ENCODE measurements around the gene STK32B.

STK32B gene

GRCh38 chr4:5072948-5073347, 21.7 kb downstream of the STK32B start:
- DNase-seq = no peak

GRCh38 chr4:5078009-5078408, 26.7 kb downstream of the STK32B start:
- no peak for DNase-seq

- DNase-seq = no peak
These were observed 28.3 kb downstream of the STK32B start for GRCh38 chr4:5079581-5079980.

GRCh38 chr4:5081441-5081999, 30.2 kb downstream of the STK32B start:
- no peak for DNase-seq

GRCh38 chr4:5082376-5082775, 31.1 kb downstream of the STK32B start:
- no peak for DNase-seq

GRCh38 chr4:5084911-5085475, 33.7 kb downstream of the STK32B start:
- DNase-seq = no peak

GRCh38 chr4:5086535-5086934, 35.3 kb downstream of the STK32B start:
- DNase-seq = no peak

- no peak for DNase-seq
These were observed 45.0 kb downstream of the STK32B start for GRCh38 chr4:5096261-5096660.

- DNase-seq = no peak
These were observed 46.9 kb downstream of the STK32B start for GRCh38 chr4:5098176-5098575.

- no peak for DNase-seq
These were observed 49.1 kb downstream of the STK32B start for GRCh38 chr4:5100336-5100735.

GRCh38 chr4:5100986-5101385, 49.7 kb downstream of the STK32B start:
- DNase-seq = no peak

GRCh38 chr4:5101571-5101970, 50.3 kb downstream of the STK32B start:
- DNase-seq = no peak

GRCh38 chr4:5110901-5111300, 59.6 kb downstream of the STK32B start:
- no peak for DNase-seq

- no peak for DNase-seq
These were observed 61.2 kb downstream of the STK32B start for GRCh38 chr4:5112333-5113095.

- no peak for DNase-seq
These were observed 63.7 kb downstream of the STK32B start for GRCh38 chr4:5114950-5115349.

GRCh38 chr4:5118091-5118786, 67.0 kb downstream of the STK32B start:
- no peak for DNase-seq

- DNase-seq = no peak
These were observed 67.9 kb downstream of the STK32B start for GRCh38 chr4:5118994-5119835.

GRCh38 chr4:5120067-5120466, 68.8 kb downstream of the STK32B start:
- no peak for DNase-seq

GRCh38 chr4:5120468-5120867, 69.2 kb downstream of the STK32B start:
- DNase-seq = no peak

- no peak for DNase-seq
These were observed 70.8 kb downstream of the STK32B start for GRCh38 chr4:5122114-5122513.

GRCh38 chr4:5124876-5125275, 73.6 kb downstream of the STK32B start:
- peak; percentile 6 for DNase-seq

- peak; percentile 16 for DNase-seq
These were observed 74.0 kb downstream of the STK32B start for GRCh38 chr4:5125321-5125720.

GRCh38 chr4:5126231-5126630, 75.0 kb downstream of the STK32B start:
- no peak for DNase-seq

All from DMS79 treated with DMSO at 0.1 percent for 48 hours (cell line).